CD4-positive, alpha-beta T cell (primary cell): ENCODE data around the gene WNT2. TPM values are rescaled to one million over a fixed set of nuclear protein-coding genes. Genes with fewer than 3 reads are reported as not detected.

Experiments used
- ATAC-seq: fragments of 200-7000 bp; cut with Tn5 transposase; one replicate; pipeline ENCODE4 v1.10.0; 2022; ENCODE audit warnings: mild to moderate bottlenecking; ENCODE audit not compliant: poor library complexity
- CTCF ChIA-PET: fragments of 350-600 bp; sonication (Branson Sonifier 250); formaldehyde crosslinking; loops from one replicate; lab custom pipeline; 2021; ENCODE audit warnings: antibody characterized with exemption, inconsistent platforms; lab: Charles Lee
- POLR2A ChIA-PET: fragments of 350-600 bp; sonication (Branson Sonifier 250); formaldehyde crosslinking; loops from one replicate; lab custom pipeline; 2021; ENCODE audit warnings: antibody characterized with exemption, inconsistent platforms; lab: Charles Lee
- DNase-seq, 14 experiments: peaks; one replicate each; pipeline ENCODE4 v3.0.0-alpha.2; 2013 to 2020; ENCODE audit warnings: mixed read lengths in 2 of 14
- H3K27ac ChIP-seq, 2 donors: one replicate each; pipeline versions ENCODE4 v1.5.1 to v1.7.0; 2013; ENCODE audit warnings: low read length in 2 of 2, low read depth in 1 of 2, mild to moderate bottlenecking in 1 of 2
- H3K27me3 ChIP-seq, 2 experiments: 1 replicate in 1 of 2; 2 replicates in 1 of 2; pipeline versions ENCODE4 v1.6.1 to v1.7.0; 2013; ENCODE audit warnings: low read length in 2 of 2, control low read depth in 1 of 2, mild to moderate bottlenecking in 1 of 2, moderate library complexity in 1 of 2; ENCODE audit not compliant: insufficient read depth in 2 of 2, control insufficient read depth in 1 of 2
- H3K36me3 ChIP-seq: one replicate; pipeline ENCODE4 v1.6.1; 2013; ENCODE audit warnings: low read length, control low read depth; ENCODE audit not compliant: insufficient read depth
- H3K4me1 ChIP-seq: one replicate; pipeline ENCODE4 v1.6.1; 2013; ENCODE audit warnings: low read length, control low read depth; ENCODE audit not compliant: insufficient read depth
- H3K4me3 ChIP-seq: one replicate; pipeline ENCODE4 v1.5.1; 2013; ENCODE audit warnings: mild to moderate bottlenecking, low read length, moderate library complexity
- H3K9me3 ChIP-seq, 2 experiments: 1 replicate in 1 of 2; 2 replicates in 1 of 2; pipeline versions ENCODE4 v1.6.1 to v1.7.0; 2013; ENCODE audit warnings: low read length in 2 of 2, mild to moderate bottlenecking in 2 of 2, control low read depth in 1 of 2, moderate library complexity in 1 of 2; ENCODE audit not compliant: control insufficient read depth in 1 of 2, insufficient read depth in 1 of 2
- H3K27ac Mint-ChIP-seq: one replicate; pipeline ENCODE4 v1.8.0; 2020; ENCODE audit warnings: mixed read lengths
- H3K27me3 Mint-ChIP-seq: one replicate; pipeline ENCODE4 v1.8.0; 2021; ENCODE audit warnings: mixed read lengths
- H3K36me3 Mint-ChIP-seq: one replicate; pipeline ENCODE4 v1.8.0; 2021; ENCODE audit warnings: low read depth, mixed read lengths
- H3K4me1 Mint-ChIP-seq: one replicate; pipeline ENCODE4 v1.8.0; 2021; ENCODE audit warnings: low read depth, mixed read lengths
- H3K4me3 Mint-ChIP-seq: one replicate; pipeline ENCODE4 v1.8.0; 2020; ENCODE audit warnings: mild to moderate bottlenecking, mixed read lengths
- H3K9me3 Mint-ChIP-seq: one replicate; pipeline ENCODE4 v1.8.0; 2020; ENCODE audit warnings: mixed read lengths
- CTCF ChIP-seq: fragments of 200-600 bp; IDR thresholded peaks from one replicate; pipeline ENCODE4 v1.8.0; 2022; ENCODE audit warnings: antibody characterized with exemption, mild to moderate bottlenecking
- intact Hi-C, 2 experiments: fragments of 100-400 bp; cut with DNase I in 1 of 2; cut with micrococcal nuclease in 1 of 2; formaldehyde crosslinking; loops; one replicate each; pipeline versions ENCODE4 v1.15.1 to v1.9.0; 2023 to 2025; cut with DNase I, micrococcal nuclease
- total RNA-seq, 174 experiments: library from RNA in 2 of 174; stranded (reverse) in 2 of 174; gene quantifications; one replicate each; pipeline ENCODE4 v1.2.3 and lab custom pipeline; 2021 to 2026

Gene WNT2
- total RNA-seq, 2 experiments from 2014 or later = not detected

- Mint-ChIP-seq H3K27me3 (peaks cover 6% of the 10 kb centered on the region), H3K9me3 (no peaks in the 10 kb centered on the region), H3K27ac (no peak overlapping the region), H3K4me3 (no peak overlapping the region), H3K4me1 (no peaks in the 10 kb centered on the region), H3K36me3 (no peaks in the 10 kb centered on the region)
- Histone ChIP-seq H3K9me3 (peaks cover 0 to 5% of the 10 kb centered on the region in 2 experiments), H3K27me3 (no peaks in the 10 kb centered on the region), H3K4me1 (no peaks in the 10 kb centered on the region), H3K4me3 (no peak overlapping the region), H3K27ac (no peak overlapping the region), H3K36me3 (no peaks in the 10 kb centered on the region)
- intact Hi-C loops = no loop called here
- no peak for DNase-seq
- ATAC-seq = no peak
- CTCF ChIA-PET = no interaction called here
- POLR2A ChIA-PET = no interaction called here
- no peak for TF ChIP-seq CTCF
Measured at GRCh38 chr7:117283371-117283770, 39.5 kb downstream of the WNT2 start.

- Mint-ChIP-seq H3K27me3 (peaks cover 6% of the 10 kb centered on the region), H3K27ac (no peak overlapping the region), H3K4me3 (no peak overlapping the region), H3K9me3 (no peaks in the 10 kb centered on the region), H3K36me3 (no peaks in the 10 kb centered on the region), H3K4me1 (no peaks in the 10 kb centered on the region)
- TF ChIP-seq CTCF = no peak
- H3K4me1 ChIP-seq = no peaks in the 10 kb centered on the region
- H3K27me3 ChIP-seq = no peaks in the 10 kb centered on the region
- intact Hi-C loops = no loop called here
- DNase-seq (no peak), ATAC-seq (no peak)
- H3K36me3 ChIP-seq = no peaks in the 10 kb centered on the region
- ChIA-PET CTCF (no interaction called here), POLR2A (no interaction called here)
- no peak overlapping the region for H3K4me3 ChIP-seq
- H3K9me3 ChIP-seq = peaks cover 0 to 5% of the 10 kb centered on the region in 2 experiments
- H3K27ac ChIP-seq = no peak overlapping the region
Measured at GRCh38 chr7:117282239-117282812, 40.5 kb downstream of the WNT2 start.

GRCh38 chr7:117281562-117281961, 41.3 kb downstream of the WNT2 start:
- Mint-ChIP-seq H3K4me3 (no peak overlapping the region), H3K9me3 (no peaks in the 10 kb centered on the region), H3K27me3 (peaks cover 7% of the 10 kb centered on the region), H3K4me1 (no peaks in the 10 kb centered on the region), H3K27ac (no peak overlapping the region), H3K36me3 (no peaks in the 10 kb centered on the region)
- no peak overlapping the region for H3K27ac ChIP-seq
- peaks cover 0 to 5% of the 10 kb centered on the region in 2 experiments for H3K9me3 ChIP-seq
- ATAC-seq (no peak), DNase-seq (no peak)
- intact Hi-C loops = no loop called here
- POLR2A ChIA-PET = no interaction called here
- CTCF ChIA-PET = no interaction called here
- H3K27me3 ChIP-seq = no peaks in the 10 kb centered on the region
- no peaks in the 10 kb centered on the region for H3K4me1 ChIP-seq
- no peak overlapping the region for H3K4me3 ChIP-seq
- no peak for TF ChIP-seq CTCF
- no peaks in the 10 kb centered on the region for H3K36me3 ChIP-seq
